ENCODE results near the gene FEM1A.
"Not testable (repeated sequence)": the region's sequence is repeated elsewhere in the genome, so short reads cannot be mapped to it uniquely, and the experiment has no call there.

FEM1A gene

GRCh38 chr19:4775627-4776152 is 15.8 kb upstream of the FEM1A start:
- no peak for DNase-seq (ENCODE audit: low read depth)

- DNase-seq (ENCODE audit: low read depth): no peak
These were observed 14.9 kb upstream of the FEM1A start for GRCh38 chr19:4776436-4777211.

DNA sequence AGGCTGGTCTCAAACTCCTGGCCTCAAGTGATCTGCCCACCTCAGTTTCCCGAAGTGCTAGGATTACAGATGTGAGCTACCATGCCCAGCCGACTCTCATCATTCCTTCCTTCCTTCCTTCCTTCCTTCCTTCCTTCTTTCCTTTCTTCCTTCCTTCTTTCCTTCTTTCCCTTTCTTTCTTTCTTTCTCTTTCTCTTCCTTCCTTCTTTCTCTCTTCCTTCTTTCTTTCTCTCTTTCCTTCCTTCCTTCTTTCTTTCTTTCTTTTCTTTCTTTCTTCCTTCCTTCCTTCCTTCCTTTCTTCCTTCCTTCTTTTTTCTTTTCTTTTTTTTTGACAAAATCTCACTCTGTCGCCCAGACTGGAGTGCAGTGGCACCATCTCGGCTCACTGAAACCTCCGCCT is 13.4 kb upstream of the FEM1A start:
- not testable (repeated sequence) for DNase-seq (ENCODE audit: low read depth)

DNA sequence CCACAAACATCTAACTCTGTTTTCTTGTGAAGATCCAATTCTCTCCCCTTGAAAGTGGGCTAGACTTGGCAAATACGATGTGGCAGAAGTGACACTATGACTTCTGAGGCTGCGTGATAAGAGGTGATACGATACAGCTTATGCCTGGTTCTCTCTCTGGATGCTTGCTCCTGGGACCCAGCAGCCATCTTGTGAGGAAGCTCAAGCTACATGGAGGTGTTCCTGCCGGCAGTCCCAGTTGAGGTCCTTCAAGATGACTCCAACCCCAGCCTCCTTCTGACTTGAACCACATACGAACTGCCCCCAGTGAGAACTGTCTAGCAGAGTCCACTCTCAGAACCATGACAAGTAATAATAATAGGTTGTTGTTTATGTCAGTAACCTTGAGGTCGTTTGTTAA is 10.7 kb upstream of the FEM1A start:
- no peak for DNase-seq (ENCODE audit: low read depth)

DNA sequence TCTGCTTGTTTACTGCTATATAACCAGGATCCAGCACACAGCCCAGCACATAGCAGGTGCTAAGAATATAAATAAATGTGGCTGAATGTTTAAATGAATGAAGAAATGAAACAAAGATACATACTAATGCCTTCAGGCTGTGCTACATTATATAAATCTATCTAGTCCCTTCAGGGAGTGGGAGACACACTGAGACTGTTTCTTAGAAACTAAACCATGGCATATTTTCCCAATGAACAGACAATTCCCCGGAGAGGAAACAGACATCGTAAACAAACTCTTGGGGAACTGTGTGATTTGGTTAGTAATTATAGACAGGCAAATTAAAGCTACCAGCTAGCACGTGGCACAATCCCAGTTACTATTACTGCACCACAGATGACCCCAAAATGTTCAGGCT is 9.7 kb upstream of the FEM1A start:
- DNase-seq (ENCODE audit: low read depth): no peak

GRCh38 chr19:4786412-4787016 is 5.0 kb upstream of the FEM1A start:
- DNase-seq (ENCODE audit: low read depth): not testable (repeated sequence)

GRCh38 chr19:4792019-4792865 is 708 bp downstream of the FEM1A start:
- DNase-seq (ENCODE audit: low read depth): peak; percentile 27

- not testable (repeated sequence) for DNase-seq (ENCODE audit: low read depth)
These were observed 1.3 kb downstream of the FEM1A start for GRCh38 chr19:4792866-4793195.

DNA sequence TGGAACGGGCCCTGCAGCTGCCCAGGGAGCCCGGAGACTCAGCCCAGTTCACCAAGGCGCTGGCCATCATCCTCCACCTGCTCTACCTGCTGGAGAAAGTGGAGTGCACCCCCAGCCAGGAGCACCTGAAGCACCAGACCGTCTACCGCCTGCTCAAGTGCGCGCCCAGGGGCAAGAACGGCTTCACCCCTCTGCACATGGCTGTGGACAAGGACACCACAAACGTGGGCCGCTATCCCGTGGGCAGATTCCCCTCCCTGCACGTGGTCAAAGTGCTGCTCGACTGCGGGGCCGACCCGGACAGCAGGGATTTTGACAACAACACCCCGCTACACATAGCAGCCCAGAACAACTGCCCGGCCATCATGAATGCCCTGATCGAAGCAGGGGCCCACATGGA is 1.7 kb downstream of the FEM1A start:
- DNase-seq (ENCODE audit: low read depth): not testable (repeated sequence)

GRCh38 chr19:4794971-4795370 is 3.4 kb downstream of the FEM1A start:
- DNase-seq (ENCODE audit: low read depth): no peak

GRCh38 chr19:4795400-4795799 is 3.9 kb downstream of the FEM1A start:
- no peak for DNase-seq (ENCODE audit: low read depth)

DNA sequence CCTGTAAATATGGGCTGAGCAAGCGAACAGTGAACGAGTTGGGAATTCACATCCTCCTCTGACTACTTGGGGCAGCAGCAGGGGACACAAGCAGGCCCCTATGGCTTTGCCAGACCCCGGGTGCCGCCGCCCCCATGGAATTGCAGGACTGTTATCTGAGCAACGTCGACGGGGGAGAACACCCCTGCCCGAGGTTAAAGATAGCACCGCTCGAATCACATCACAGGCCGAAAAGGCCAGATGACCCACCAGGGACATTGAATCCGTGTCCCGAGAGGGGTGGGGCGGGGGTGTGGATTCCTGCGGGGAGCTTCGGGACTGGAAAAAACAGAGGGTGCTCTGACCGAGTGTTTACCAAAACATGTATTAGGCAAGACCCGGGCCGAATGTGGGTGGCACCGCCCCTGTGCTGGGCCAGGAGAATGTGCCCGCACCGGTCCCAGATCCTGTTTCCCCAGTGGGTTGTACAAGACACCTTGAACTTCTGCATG is 9.1 kb downstream of the FEM1A start:
- no peak for DNase-seq (ENCODE audit: low read depth)

GRCh38 chr19:4801085-4801619 is 9.6 kb downstream of the FEM1A start:
- DNase-seq (ENCODE audit: low read depth): no peak

- no peak for DNase-seq (ENCODE audit: low read depth)
These were observed 11.2 kb downstream of the FEM1A start for GRCh38 chr19:4802711-4803110.

DNA sequence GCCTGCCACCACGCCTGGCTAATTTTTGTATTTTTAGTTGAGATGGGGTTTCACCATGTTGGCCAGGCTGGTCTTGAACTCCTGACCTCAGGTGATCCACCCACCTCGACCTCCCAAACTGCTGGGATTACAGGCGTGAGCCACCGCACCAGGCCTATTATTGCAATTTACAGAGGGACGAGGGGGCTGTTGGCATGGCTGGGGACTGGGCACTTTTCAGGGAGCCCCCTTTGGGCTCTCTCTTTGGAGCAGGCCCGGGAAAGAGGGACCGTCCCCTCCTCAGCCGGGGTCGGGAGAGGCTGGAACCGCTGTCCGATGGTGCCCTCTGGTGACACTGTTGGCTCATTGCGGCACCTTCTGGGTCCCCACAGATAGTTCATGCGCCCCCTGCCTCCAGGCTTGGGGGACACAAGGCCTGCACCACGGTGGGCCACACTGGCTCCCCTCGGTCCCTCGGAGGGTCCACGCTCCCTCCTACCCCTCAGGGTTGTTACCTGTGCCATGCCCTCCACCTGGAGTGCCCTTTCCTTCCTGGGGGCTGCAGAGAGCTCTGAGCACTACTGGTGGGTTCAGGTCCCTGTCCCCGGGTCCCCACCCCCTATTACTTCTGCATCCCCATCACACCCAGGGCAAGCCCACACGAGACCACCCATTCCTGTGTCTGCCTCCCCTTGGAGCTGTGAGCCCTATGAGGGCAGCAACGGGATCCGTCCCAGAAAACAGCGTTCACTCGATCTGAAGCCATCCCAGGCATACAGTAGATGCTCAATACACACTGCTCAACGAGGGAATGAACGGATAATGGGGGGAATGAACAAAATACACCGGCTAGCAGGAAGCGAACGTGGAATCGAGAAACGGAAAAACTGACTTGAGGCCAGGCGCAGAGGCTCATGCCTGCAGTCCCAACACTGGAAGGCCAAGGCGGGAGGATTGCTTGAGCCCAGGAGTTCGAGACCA is 12.5 kb downstream of the FEM1A start:
- peak; percentile 56 for DNase-seq (ENCODE audit: low read depth)

- not testable (repeated sequence) for DNase-seq (ENCODE audit: low read depth)
These were observed 13.6 kb downstream of the FEM1A start for GRCh38 chr19:4805140-4805539.

DNA sequence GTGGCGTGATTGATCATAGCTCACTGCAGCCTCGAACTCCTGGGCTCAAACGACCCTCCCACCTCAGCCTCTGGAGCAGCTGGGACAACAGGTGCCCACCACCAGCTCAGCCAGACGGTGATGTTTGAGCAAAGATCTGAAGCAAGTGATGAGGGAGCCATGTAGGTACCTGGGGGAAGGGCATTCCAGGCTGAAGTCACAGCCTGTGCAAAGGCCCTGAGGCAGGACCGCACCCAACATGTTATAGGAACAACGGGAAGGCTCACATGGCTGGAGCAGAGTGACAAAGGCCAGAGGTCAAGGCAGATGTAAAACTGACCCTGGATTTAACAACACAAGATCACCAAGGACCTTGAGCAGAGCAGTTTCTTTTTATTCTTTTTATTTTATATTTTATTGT is 14.8 kb downstream of the FEM1A start:
- no peak for DNase-seq (ENCODE audit: low read depth)

DNA sequence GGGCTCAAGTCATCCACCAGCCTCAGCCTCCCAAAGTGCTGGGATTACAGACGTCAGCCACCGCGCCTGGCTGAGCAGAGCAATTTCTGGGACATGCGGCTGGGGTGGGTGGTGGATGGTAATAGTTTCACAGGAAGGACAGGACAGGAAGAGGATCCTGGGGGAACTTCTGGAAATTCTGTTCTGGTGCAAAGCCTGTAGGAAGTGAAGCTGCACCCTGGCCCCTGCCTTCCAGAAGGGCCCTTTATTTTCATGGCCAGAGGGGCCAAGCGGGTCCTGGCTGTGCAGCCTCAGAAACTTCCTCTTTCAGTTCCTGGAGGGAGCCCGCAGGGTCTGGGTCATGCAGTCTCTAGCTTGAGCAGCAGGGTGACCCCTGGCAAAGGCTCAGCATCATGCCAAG is 15.7 kb downstream of the FEM1A start:
- DNase-seq (ENCODE audit: low read depth): no peak

DNA sequence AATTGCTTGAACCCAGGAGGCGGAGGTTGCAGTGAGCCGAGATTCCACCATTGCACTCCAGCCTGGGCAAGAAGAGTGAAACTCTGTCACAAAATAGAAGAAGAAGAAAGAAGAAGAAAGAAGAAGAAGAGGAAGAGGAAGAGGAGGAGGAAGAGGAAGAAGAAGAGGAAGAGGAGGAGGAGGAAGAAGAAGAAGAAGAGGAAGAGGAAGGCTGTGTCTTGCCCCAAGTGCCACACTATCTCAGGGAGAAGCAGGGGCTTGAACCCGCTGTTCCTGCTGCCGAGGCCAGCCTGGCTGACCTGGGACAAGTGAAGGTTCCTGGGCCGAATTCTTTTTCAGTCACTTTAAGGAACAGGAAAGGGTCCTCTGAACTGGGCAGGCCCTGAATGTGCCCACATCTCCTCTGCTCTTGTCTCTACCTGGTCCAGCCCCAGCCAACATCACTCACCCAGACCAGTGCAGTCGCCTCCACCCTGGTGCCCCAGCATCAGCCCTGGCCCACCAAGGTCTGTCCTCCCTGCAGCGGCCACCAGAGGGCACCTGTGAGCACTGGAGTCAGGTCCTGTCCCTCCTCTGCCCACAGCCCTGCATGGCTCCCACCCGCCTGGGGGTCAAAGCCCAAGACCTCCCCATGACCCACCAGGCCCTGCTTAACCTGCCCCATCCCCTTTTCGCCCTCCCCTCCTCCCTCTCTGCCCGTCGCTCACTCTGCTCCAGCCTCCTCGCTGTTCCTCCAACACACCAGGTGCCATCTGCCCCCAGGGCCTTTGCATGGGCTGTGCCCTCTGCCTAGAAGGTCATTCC is 20.0 kb downstream of the FEM1A start:
- peak; percentile 86 for DNase-seq (ENCODE audit: low read depth)
